HG03139 (cell line): ENCODE measurements around the gene ECE1.

Source experiments
- ATAC-seq: cut with Tn5 transposase; IDR thresholded peaks from one replicate; pipeline ENCODE4 v1.9.1; 2021; ENCODE audit not compliant: unreplicated experiment

Gene ECE1

GRCh38 chr1:21289700-21290545, at the start of gene ECE1:
ECE1 (minus strand) TSS chr1:21290463; CDS start chr1:21290414, 49 bp downstream.
- ATAC-seq, result no peak

GRCh38 chr1:21339356-21340229, 49.3 kb upstream of the ECE1 start:
- ATAC-seq, result no peak

GRCh38 chr1:21338573-21339355, 48.5 kb upstream of the ECE1 start:
- no peak for ATAC-seq

- ATAC-seq, result no peak
Observed at GRCh38 chr1:21337928-21338572, 47.8 kb upstream of the ECE1 start.

- ATAC-seq, result no peak
Observed at GRCh38 chr1:21337454-21337927, 47.2 kb upstream of the ECE1 start.

GRCh38 chr1:21337010-21337437, 46.8 kb upstream of the ECE1 start:
- ATAC-seq, result no peak

GRCh38 chr1:21335750-21336224, 45.5 kb upstream of the ECE1 start:
- ATAC-seq, result no peak

GRCh38 chr1:21335088-21335691, 44.9 kb upstream of the ECE1 start:
- no peak for ATAC-seq

GRCh38 chr1:21334214-21335087, 44.2 kb upstream of the ECE1 start:
- peak; percentile 75 for ATAC-seq

- ATAC-seq, result no peak
Observed at GRCh38 chr1:21333824-21334213, 43.6 kb upstream of the ECE1 start.

- no peak for ATAC-seq
Observed at GRCh38 chr1:21332554-21333311, 42.5 kb upstream of the ECE1 start.

- no peak for ATAC-seq
Observed at GRCh38 chr1:21331752-21332478, 41.7 kb upstream of the ECE1 start.

- ATAC-seq, result no peak
Observed at GRCh38 chr1:21330544-21330943, 40.3 kb upstream of the ECE1 start.

GRCh38 chr1:21329209-21329844, 39.1 kb upstream of the ECE1 start:
- no peak for ATAC-seq

- ATAC-seq, result no peak
Observed at GRCh38 chr1:21327566-21328323, 37.5 kb upstream of the ECE1 start.

GRCh38 chr1:21326861-21327344, 36.6 kb upstream of the ECE1 start:
- no peak for ATAC-seq
